HepG2 (cell line): Measurements from ENCODE around the gene PBX2. TPM values are rescaled to one million over a fixed set of nuclear protein-coding genes. Genes with fewer than 3 reads are reported as not detected.

Source experiments
- BATF2 ChIP-seq: sonication (generic); formaldehyde crosslinking; IDR thresholded peaks from 2 replicates; pipeline ENCODE4 v1.8.0; 2022; ENCODE audit warnings: mild to moderate bottlenecking, missing genetic modification reagents, moderate library complexity
- GABPA ChIP-seq, 2 experiments: IDR thresholded peaks; 2 replicates each; pipeline ENCODE4 v1.6.1; 2011 to 2016; ENCODE audit warnings: low read depth in 2 of 2, low read length in 1 of 2, missing biosample characterization in 1 of 2, missing genetic modification characterization in 1 of 2
- MAZ ChIP-seq, 2 experiments: sonication (generic) in 1 of 2; formaldehyde crosslinking in 1 of 2; IDR thresholded peaks; 2 replicates each; pipeline versions ENCODE4 v1.5.0 to v1.6.1; 2012 to 2020; ENCODE audit warnings: low read depth in 2 of 2, mild to moderate bottlenecking in 2 of 2, borderline replicate concordance in 1 of 2, improper control_type of control experiment in 1 of 2, low read length in 1 of 2, missing genetic modification reagents in 1 of 2, moderate library complexity in 1 of 2
- NONO ChIP-seq, 2 experiments: fragments of 450-650 bp in 1 of 2; sonication (generic) in 1 of 2; formaldehyde crosslinking in 1 of 2; IDR thresholded peaks in 1 of 2; conservative IDR thresholded peaks in 1 of 2; 2 replicates each; pipeline versions ENCODE4 v1.6.1 to v1.8.0; 2017 to 2022; ENCODE audit warnings: mild to moderate bottlenecking in 1 of 2, missing genetic modification reagents in 1 of 2, moderate library complexity in 1 of 2
- NR2F6 ChIP-seq, 2 experiments: IDR thresholded peaks; 2 replicates each; pipeline ENCODE4 v1.6.1; 2016; ENCODE audit warnings: antibody characterized with exemption in 1 of 2, mild to moderate bottlenecking in 1 of 2
- PHF20 ChIP-seq: sonication (generic); formaldehyde crosslinking; IDR thresholded peaks from 2 replicates; pipeline ENCODE4 v1.5.0; 2020; ENCODE audit warnings: mild to moderate bottlenecking, missing genetic modification reagents
- PLRG1 ChIP-seq: fragments of 450-650 bp; conservative IDR thresholded peaks from 2 replicates; pipeline ENCODE4 v1.6.1; 2016
- POLR2A ChIP-seq, 2 experiments: IDR thresholded peaks; 2 replicates each; pipeline ENCODE4 v1.6.1; 2011; ENCODE audit warnings: low read depth in 2 of 2, low read length in 2 of 2, mild to moderate bottlenecking in 1 of 2, moderate library complexity in 1 of 2; ENCODE audit not compliant: insufficient read depth in 1 of 2
- RNF219 ChIP-seq: sonication (generic); formaldehyde crosslinking; IDR thresholded peaks from 2 replicates; pipeline ENCODE4 v1.5.0; 2020; ENCODE audit warnings: mild to moderate bottlenecking, missing genetic modification reagents
- SUZ12 ChIP-seq: fragments of 150-350 bp; IDR thresholded peaks from 2 replicates; pipeline ENCODE4 v1.6.1; 2014; ENCODE audit warnings: low read depth, low read length
- ZBTB8A ChIP-seq: sonication (generic); formaldehyde crosslinking; IDR thresholded peaks from 2 replicates; pipeline ENCODE4 v1.4.0; 2020; ENCODE audit warnings: mild to moderate bottlenecking, low read depth, missing genetic modification reagents, borderline replicate concordance
- ZC3H13 ChIP-seq: sonication (generic); formaldehyde crosslinking; IDR thresholded peaks from 2 replicates; pipeline ENCODE4 v1.8.1; 2023; ENCODE audit warnings: mild to moderate bottlenecking, missing genetic modification reagents, moderate library complexity
- ZFX ChIP-seq: sonication (generic); formaldehyde crosslinking; IDR thresholded peaks from 2 replicates; pipeline ENCODE4 v1.4.0; 2020; ENCODE audit warnings: mild to moderate bottlenecking, low read depth, missing genetic modification reagents, moderate library complexity
- ZNF205 ChIP-seq: IDR thresholded peaks from 2 replicates; pipeline ENCODE4 v1.6.1; 2018; ENCODE audit warnings: missing biosample characterization, missing genetic modification reagents
- ZNF207 ChIP-seq: fragments of 450-650 bp; IDR thresholded peaks from 2 replicates; pipeline ENCODE4 v1.6.1; 2016; ENCODE audit warnings: antibody characterized with exemption, borderline replicate concordance
- ZNF263 ChIP-seq: sonication (generic); formaldehyde crosslinking; IDR thresholded peaks from 2 replicates; pipeline ENCODE4 v1.4.0; 2020; ENCODE audit warnings: missing genetic modification reagents
- ZNF331 ChIP-seq: sonication (generic); formaldehyde crosslinking; IDR thresholded peaks from 2 replicates; pipeline ENCODE4 v1.4.0; 2020; ENCODE audit warnings: missing genetic modification reagents
- ZNF7 ChIP-seq: IDR thresholded peaks from 2 replicates; pipeline ENCODE4 v1.6.1; 2016; ENCODE audit warnings: missing biosample characterization, missing genetic modification reagents
- polyA plus RNA-seq, 8 experiments: library from polyadenylated mRNA; depleted of rRNA in 3 of 8; stranded (reverse) in 7 of 8; unstranded in 1 of 8; fragments of >200 nt; fragmentation: Illumina TruSeq in 4 of 8; extraction: Trizol in 4 of 8; gene quantifications; 2 replicates each; pipeline versions ENCODE4 v1.2.1 to v1.2.3, GENCODE V29; 2011 to 2016; ENCODE audit warnings: low read depth in 4 of 8, missing spikeins in 1 of 8, mixed read lengths in 1 of 8; ENCODE audit not compliant: insufficient read depth in 1 of 8
- total RNA-seq, 5 experiments: library from RNA; depleted of rRNA; stranded (reverse); fragments of >200 nt; fragmentation: Illumina TruSeq; extraction: Trizol; gene quantifications; 2 replicates each; pipeline ENCODE4 v1.2.3, GENCODE V29; 2016; ENCODE audit warnings: low read depth in 1 of 5
- TF ChIP-seq, protein P1 (sequence below): sonication (generic); formaldehyde crosslinking; IDR thresholded peaks from 2 replicates; pipeline ENCODE4 v1.5.0; 2020; ENCODE audit warnings: mild to moderate bottlenecking, missing genetic modification reagents, borderline replicate concordance

Gene PBX2
- total and polyA plus RNA-seq, 2 of the 13 experiments (the other 11 are each of a cell fraction or from before 2014, with no cell fraction given) = 42.3 to 77.8 TPM

DNA sequence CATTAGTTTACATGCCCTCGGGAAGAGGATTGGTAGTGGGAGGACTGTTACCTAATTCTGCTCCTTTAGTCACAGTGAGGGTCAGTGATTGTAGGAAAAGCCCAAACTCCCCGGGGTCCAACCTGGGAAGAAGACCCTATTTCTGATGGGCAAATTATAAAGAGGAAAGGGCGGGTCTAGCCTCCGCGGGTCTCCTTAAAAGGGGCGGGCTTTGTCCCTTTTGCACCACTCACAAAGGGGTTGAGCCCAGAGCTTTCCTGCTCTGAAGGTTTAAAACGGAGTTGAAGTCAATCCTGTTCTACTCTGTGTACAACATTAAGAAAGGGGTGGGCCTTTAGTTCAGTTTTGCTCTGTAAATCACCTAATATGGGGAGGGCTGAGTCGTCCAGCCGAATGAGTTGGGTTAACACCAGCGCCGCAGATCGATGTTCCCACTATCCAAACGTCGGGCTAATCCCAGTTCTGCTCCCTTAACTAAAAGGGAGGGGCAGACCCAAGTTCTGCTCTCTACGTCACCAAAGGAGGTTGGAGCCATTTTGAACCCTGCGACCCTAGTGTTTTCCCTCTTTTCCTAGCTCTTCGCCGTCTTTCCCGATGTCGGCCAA, 12.7 kb downstream of the PBX2 start (continued):
- TF ChIP-seq BATF2 (no peak), PHF20 (CRISPR knock-in tag) (peak; percentile 53), NONO (IDR thresholded peaks at IDR 0.05) (no peak), NONO (CRISPR knock-in tag; conservative IDR thresholded peaks at IDR 0.05) (peak; percentile 56), POLR2A (IDR thresholded peaks at IDR 0.05; ENCODE audit: insufficient read depth in 1 of 2, low read depth in 2 of 2, low read length in 2 of 2) (peak; percentile 59 to 79), NR2F6 (IDR thresholded peaks at IDR 0.05) (0 out of 2 replicates have a peak, but pooled peaks have one; percentile 18), NR2F6 (CRISPR knock-in tag; IDR thresholded peaks at IDR 0.05) (peak; percentile 51; the same call in 1 of the 2 replicates), SUZ12 (no peak), ZBTB8A (0 out of 2 replicates have a peak, but pooled peaks have one; percentile 70), ZC3H13 (CRISPR knock-in tag) (no peak), ZNF205 (CRISPR knock-in tag) (no peak), PLRG1 (no peak), ZNF7 (no peak), MAZ (IDR thresholded peaks at IDR 0.05; ENCODE audit: borderline replicate concordance, low read depth, low read length) (no peak), MAZ (CRISPR knock-in tag; IDR thresholded peaks at IDR 0.05; ENCODE audit: low read depth) (peak; percentile 85; the same call in 1 of the 2 replicates), ZNF207 (no peak), GABPA (IDR thresholded peaks at IDR 0.05; ENCODE audit: low read depth, low read length) (no peak), GABPA (CRISPR knock-in tag; IDR thresholded peaks at IDR 0.05; ENCODE audit: low read depth) (peak; percentile 9; the same call in 1 of the 2 replicates), RNF219 (CRISPR knock-in tag) (no peak), ZNF331 (CRISPR knock-in tag) (no peak), ZFX (CRISPR knock-in tag) (0 out of 2 replicates have a peak, but pooled peaks have one; percentile 13), ZNF263 (CRISPR knock-in tag) (0 out of 2 replicates have a peak, but pooled peaks have one; percentile 14)
- TF ChIP-seq, protein P1, sequence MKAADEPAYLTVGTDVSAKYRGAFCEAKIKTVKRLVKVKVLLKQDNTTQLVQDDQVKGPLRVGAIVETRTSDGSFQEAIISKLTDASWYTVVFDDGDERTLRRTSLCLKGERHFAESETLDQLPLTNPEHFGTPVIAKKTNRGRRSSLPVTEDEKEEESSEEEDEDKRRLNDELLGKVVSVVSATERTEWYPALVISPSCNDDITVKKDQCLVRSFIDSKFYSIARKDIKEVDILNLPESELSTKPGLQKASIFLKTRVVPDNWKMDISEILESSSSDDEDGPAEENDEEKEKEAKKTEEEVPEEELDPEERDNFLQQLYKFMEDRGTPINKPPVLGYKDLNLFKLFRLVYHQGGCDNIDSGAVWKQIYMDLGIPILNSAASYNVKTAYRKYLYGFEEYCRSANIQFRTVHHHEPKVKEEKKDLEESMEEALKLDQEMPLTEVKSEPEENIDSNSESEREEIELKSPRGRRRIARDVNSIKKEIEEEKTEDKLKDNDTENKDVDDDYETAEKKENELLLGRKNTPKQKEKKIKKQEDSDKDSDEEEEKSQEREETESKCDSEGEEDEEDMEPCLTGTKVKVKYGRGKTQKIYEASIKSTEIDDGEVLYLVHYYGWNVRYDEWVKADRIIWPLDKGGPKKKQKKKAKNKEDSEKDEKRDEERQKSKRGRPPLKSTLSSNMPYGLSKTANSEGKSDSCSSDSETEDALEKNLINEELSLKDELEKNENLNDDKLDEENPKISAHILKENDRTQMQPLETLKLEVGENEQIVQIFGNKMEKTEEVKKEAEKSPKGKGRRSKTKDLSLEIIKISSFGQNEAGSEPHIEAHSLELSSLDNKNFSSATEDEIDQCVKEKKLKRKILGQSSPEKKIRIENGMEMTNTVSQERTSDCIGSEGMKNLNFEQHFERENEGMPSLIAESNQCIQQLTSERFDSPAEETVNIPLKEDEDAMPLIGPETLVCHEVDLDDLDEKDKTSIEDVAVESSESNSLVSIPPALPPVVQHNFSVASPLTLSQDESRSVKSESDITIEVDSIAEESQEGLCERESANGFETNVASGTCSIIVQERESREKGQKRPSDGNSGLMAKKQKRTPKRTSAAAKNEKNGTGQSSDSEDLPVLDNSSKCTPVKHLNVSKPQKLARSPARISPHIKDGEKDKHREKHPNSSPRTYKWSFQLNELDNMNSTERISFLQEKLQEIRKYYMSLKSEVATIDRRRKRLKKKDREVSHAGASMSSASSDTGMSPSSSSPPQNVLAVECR (CRISPR knock-in tag) = 0 out of 2 replicates have a peak, but pooled peaks have one; percentile 66
